CD4-positive, alpha-beta T cell (primary cell): ENCODE measurements around the gene SPATA24. TPM values are rescaled to one million over a fixed set of nuclear protein-coding genes. Genes with fewer than 3 reads are reported as not detected.
A peak's percentile ranks its signal among the peaks of the same experiment; 100 is the strongest.

Experiments
- ATAC-seq: fragments of 200-7000 bp; cut with Tn5 transposase; one replicate; pipeline ENCODE4 v1.10.0; 2022; ENCODE audit warnings: mild to moderate bottlenecking; ENCODE audit not compliant: poor library complexity
- CTCF ChIA-PET: fragments of 350-600 bp; sonication (Branson Sonifier 250); formaldehyde crosslinking; loops from one replicate; lab custom pipeline; 2021; ENCODE audit warnings: antibody characterized with exemption, inconsistent platforms; lab: Charles Lee
- POLR2A ChIA-PET: fragments of 350-600 bp; sonication (Branson Sonifier 250); formaldehyde crosslinking; loops from one replicate; lab custom pipeline; 2021; ENCODE audit warnings: antibody characterized with exemption, inconsistent platforms; lab: Charles Lee
- DNase-seq, 14 experiments: peaks; one replicate each; pipeline ENCODE4 v3.0.0-alpha.2; 2013 to 2020; ENCODE audit warnings: mixed read lengths in 2 of 14
- H3K27ac ChIP-seq, 2 donors: one replicate each; pipeline versions ENCODE4 v1.5.1 to v1.7.0; 2013; ENCODE audit warnings: low read length in 2 of 2, low read depth in 1 of 2, mild to moderate bottlenecking in 1 of 2
- H3K27me3 ChIP-seq, 2 experiments: 1 replicate in 1 of 2; 2 replicates in 1 of 2; pipeline versions ENCODE4 v1.6.1 to v1.7.0; 2013; ENCODE audit warnings: low read length in 2 of 2, control low read depth in 1 of 2, mild to moderate bottlenecking in 1 of 2, moderate library complexity in 1 of 2; ENCODE audit not compliant: insufficient read depth in 2 of 2, control insufficient read depth in 1 of 2
- H3K36me3 ChIP-seq: one replicate; pipeline ENCODE4 v1.6.1; 2013; ENCODE audit warnings: low read length, control low read depth; ENCODE audit not compliant: insufficient read depth
- H3K4me1 ChIP-seq: one replicate; pipeline ENCODE4 v1.6.1; 2013; ENCODE audit warnings: low read length, control low read depth; ENCODE audit not compliant: insufficient read depth
- H3K4me3 ChIP-seq: one replicate; pipeline ENCODE4 v1.5.1; 2013; ENCODE audit warnings: mild to moderate bottlenecking, low read length, moderate library complexity
- H3K9me3 ChIP-seq, 2 experiments: 1 replicate in 1 of 2; 2 replicates in 1 of 2; pipeline versions ENCODE4 v1.6.1 to v1.7.0; 2013; ENCODE audit warnings: low read length in 2 of 2, mild to moderate bottlenecking in 2 of 2, control low read depth in 1 of 2, moderate library complexity in 1 of 2; ENCODE audit not compliant: control insufficient read depth in 1 of 2, insufficient read depth in 1 of 2
- H3K27ac Mint-ChIP-seq: one replicate; pipeline ENCODE4 v1.8.0; 2020; ENCODE audit warnings: mixed read lengths
- H3K27me3 Mint-ChIP-seq: one replicate; pipeline ENCODE4 v1.8.0; 2021; ENCODE audit warnings: mixed read lengths
- H3K36me3 Mint-ChIP-seq: one replicate; pipeline ENCODE4 v1.8.0; 2021; ENCODE audit warnings: low read depth, mixed read lengths
- H3K4me1 Mint-ChIP-seq: one replicate; pipeline ENCODE4 v1.8.0; 2021; ENCODE audit warnings: low read depth, mixed read lengths
- H3K4me3 Mint-ChIP-seq: one replicate; pipeline ENCODE4 v1.8.0; 2020; ENCODE audit warnings: mild to moderate bottlenecking, mixed read lengths
- H3K9me3 Mint-ChIP-seq: one replicate; pipeline ENCODE4 v1.8.0; 2020; ENCODE audit warnings: mixed read lengths
- CTCF ChIP-seq: fragments of 200-600 bp; IDR thresholded peaks from one replicate; pipeline ENCODE4 v1.8.0; 2022; ENCODE audit warnings: antibody characterized with exemption, mild to moderate bottlenecking
- intact Hi-C, 2 experiments: fragments of 100-400 bp; cut with DNase I in 1 of 2; cut with micrococcal nuclease in 1 of 2; formaldehyde crosslinking; loops; one replicate each; pipeline versions ENCODE4 v1.15.1 to v1.9.0; 2023 to 2025; cut with DNase I, micrococcal nuclease
- total RNA-seq, 174 experiments: library from RNA in 2 of 174; stranded (reverse) in 2 of 174; gene quantifications; one replicate each; pipeline ENCODE4 v1.2.3 and lab custom pipeline; 2021 to 2026

Gene SPATA24
- total RNA-seq, 2 experiments from 2014 or later, result 3.0 to 3.9 TPM

DNA sequence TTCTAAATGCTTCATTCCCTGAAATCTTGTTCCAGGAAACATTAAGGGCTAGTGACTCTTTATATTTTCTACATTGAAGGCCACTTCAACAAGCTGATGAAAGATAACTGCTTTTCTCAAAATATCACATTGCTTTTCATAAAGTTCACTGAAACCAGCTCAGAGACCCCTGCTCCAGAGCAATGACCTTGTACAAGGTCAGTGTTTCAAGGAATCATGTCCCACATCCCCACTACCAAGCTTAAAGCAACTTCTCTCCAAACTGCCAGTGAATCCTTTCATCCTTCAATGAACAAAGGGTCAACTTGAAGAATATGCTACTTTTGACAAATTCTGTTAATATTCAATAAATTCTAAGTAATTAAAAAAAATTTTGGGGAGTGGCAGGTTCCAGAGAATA is 12.0 kb upstream of the SPATA24 start:
- intact Hi-C loops, result no loop called here
- Mint-ChIP-seq H3K36me3 (peaks cover 33% of the 10 kb centered on the region), H3K4me1 (peaks cover 23% of the 10 kb centered on the region), H3K27ac (no peak overlapping the region), H3K4me3 (no peak overlapping the region), H3K9me3 (no peaks in the 10 kb centered on the region), H3K27me3 (no peaks in the 10 kb centered on the region)
- DNase-seq, result no peak
- POLR2A ChIA-PET, result interaction anchor here (1.7 kb wide), 1 partner anchor 66 kb away, joined by 6 read pairs; the partner anchor contains the start of gene STING1
- Histone ChIP-seq H3K4me3 (no peak overlapping the region), H3K36me3 (peaks cover 5% of the 10 kb centered on the region), H3K27me3 (no peaks in the 10 kb centered on the region), H3K9me3 (no peaks in the 10 kb centered on the region), H3K4me1 (peaks cover 19% of the 10 kb centered on the region), H3K27ac (no peak overlapping the region)
- no peak for ATAC-seq
- no peak for TF ChIP-seq CTCF
- CTCF ChIA-PET, result interaction anchor here (0.8 to 1.3 kb wide), 2 partner anchors 12 to 102 kb away, joined by 3 to 4 read pairs; partner anchors contain the start of gene SPATA24

- CTCF ChIA-PET, result interaction anchor here (0.8 to 1.3 kb wide), 2 partner anchors 12 to 102 kb away, joined by 3 to 4 read pairs; partner anchors contain the start of gene SPATA24
- ATAC-seq, result peak; percentile 22
- Histone ChIP-seq H3K27me3 (no peaks in the 10 kb centered on the region), H3K4me3 (no peak overlapping the region), H3K9me3 (no peaks in the 10 kb centered on the region), H3K36me3 (peaks cover 5% of the 10 kb centered on the region), H3K27ac (no peak overlapping the region), H3K4me1 (peaks cover 19% of the 10 kb centered on the region)
- Mint-ChIP-seq H3K27me3 (no peaks in the 10 kb centered on the region), H3K4me1 (peaks cover 23% of the 10 kb centered on the region), H3K4me3 (no peak overlapping the region), H3K27ac (no peak overlapping the region), H3K9me3 (no peaks in the 10 kb centered on the region), H3K36me3 (peaks cover 28% of the 10 kb centered on the region)
- intact Hi-C loops, result no loop called here
- TF ChIP-seq CTCF, result no peak
- DNase-seq, result no peak
- POLR2A ChIA-PET, result interaction anchor here (0.7 to 1.7 kb wide), 3 partner anchors 25 to 73 kb away, joined by 3 to 6 read pairs (median 3); partner anchors contain the start of genes MZB1 and STING1
These were observed 11.5 kb upstream of the SPATA24 start for GRCh38 chr5:139415221-139415861.

DNA sequence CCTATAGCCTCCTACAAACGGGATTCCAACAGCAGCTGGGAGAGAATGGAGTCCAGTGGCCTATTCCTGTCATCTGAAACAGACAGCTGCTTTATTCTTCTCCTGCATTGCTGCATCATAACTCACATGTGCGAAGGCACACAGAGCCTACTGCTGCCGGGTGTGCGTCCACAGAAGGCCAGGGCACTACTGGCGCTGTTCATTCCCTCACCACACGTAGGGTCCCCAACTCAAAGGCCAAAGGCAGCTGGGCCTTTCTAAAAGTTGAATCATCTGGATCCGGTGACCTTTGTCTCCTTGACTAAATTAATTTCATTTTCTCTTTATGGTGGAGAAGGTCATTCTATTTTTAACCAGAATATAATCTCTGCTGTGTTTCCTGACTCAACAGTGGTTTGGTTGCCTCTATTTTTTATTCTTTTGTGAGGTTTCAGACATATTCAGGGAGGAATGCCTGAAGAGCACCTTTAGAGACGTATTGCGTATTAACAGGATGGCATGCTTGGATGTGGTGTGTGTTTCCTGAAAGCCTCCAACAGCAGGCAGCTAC is 10.8 kb upstream of the SPATA24 start:
- H3K4me3 ChIP-seq, result no peak overlapping the region

More for the DNA sequence above, 10.8 kb upstream of the SPATA24 start:
- Histone ChIP-seq H3K27me3 (no peaks in the 10 kb centered on the region), H3K9me3 (no peaks in the 10 kb centered on the region), H3K27ac (no peak overlapping the region), H3K4me1 (peaks cover 19% of the 10 kb centered on the region), H3K36me3 (peaks cover 5% of the 10 kb centered on the region)
- H3K4me3 Mint-ChIP-seq, result peak overlapping the region; percentile 27
- intact Hi-C loops, result no loop called here
- CTCF ChIA-PET, result interaction anchor here (1.3 to 1.6 kb wide), 2 partner anchors 8 to 103 kb away, joined by 4 read pairs; no protein-coding TSS in a partner anchor
- H3K36me3 Mint-ChIP-seq, result peaks cover 21% of the 10 kb centered on the region
- H3K27ac Mint-ChIP-seq, result no peak overlapping the region
- H3K27me3 Mint-ChIP-seq, result no peaks in the 10 kb centered on the region
- POLR2A ChIA-PET, result interaction anchor here (0.7 to 1.7 kb wide), 5 partner anchors 11 to 73 kb away, joined by 3 to 6 read pairs (median 3); partner anchors contain the start of genes MZB1, SPATA24 and STING1
- no peaks in the 10 kb centered on the region for H3K9me3 Mint-ChIP-seq
- DNase-seq (peak in 2 of 14 experiments; percentile 28 to 31), ATAC-seq (peak; percentile 82)
- TF ChIP-seq CTCF, result no peak
- peaks cover 23% of the 10 kb centered on the region for H3K4me1 Mint-ChIP-seq
